GM12878 (cell line): ENCODE results near the gene ZFHX2. TPM values are rescaled to one million over a fixed set of nuclear protein-coding genes. Genes with fewer than 3 reads are reported as not detected.

Source experiments
- BCLAF1 ChIP-seq: fragments of 450-650 bp; IDR thresholded peaks from 2 replicates; pipeline ENCODE4 v1.6.1; 2017; ENCODE audit warnings: antibody characterized with exemption, mild to moderate bottlenecking, moderate library complexity
- BHLHE40 ChIP-seq, 2 experiments: fragments of 450-650 bp in 1 of 2; IDR thresholded peaks; 2 replicates each; pipeline ENCODE4 v1.6.1; 2011 to 2017; ENCODE audit warnings: low read depth in 2 of 2, borderline replicate concordance in 1 of 2, improper control_type of control experiment in 1 of 2, low read length in 1 of 2, mild to moderate bottlenecking in 1 of 2
- HSF1 ChIP-seq: fragments of 150-350 bp; IDR thresholded peaks from 2 replicates; pipeline ENCODE4 v1.6.1; 2014; ENCODE audit warnings: mild to moderate bottlenecking, low read depth, low read length
- IRF4 ChIP-seq: IDR thresholded peaks from 2 replicates; pipeline ENCODE4 v1.6.1; 2011; ENCODE audit warnings: low read depth, low read length
- PAX5 ChIP-seq: IDR thresholded peaks from 2 replicates; pipeline ENCODE4 v1.6.1; 2011; ENCODE audit warnings: low read depth, low read length, borderline replicate concordance
- POLR2AphosphoS2 ChIP-seq: IDR thresholded peaks from 2 replicates; pipeline ENCODE4 v1.6.1; 2011; ENCODE audit warnings: low read depth, mild to moderate bottlenecking, low read length, improper control_type of control experiment, moderate library complexity
- RELA ChIP-seq: fragments of 450-650 bp; IDR thresholded peaks from 2 replicates; pipeline ENCODE4 v1.8.0; 2014; ENCODE audit warnings: borderline replicate concordance; ENCODE audit not compliant: partially characterized antibody
- SMAD1 ChIP-seq: fragments of 450-650 bp; IDR thresholded peaks from 2 replicates; pipeline ENCODE4 v1.6.1; 2018; ENCODE audit warnings: mild to moderate bottlenecking, low read depth; ENCODE audit not compliant: partially characterized antibody
- SMARCA5 ChIP-seq: fragments of 450-650 bp; IDR thresholded peaks from 2 replicates; pipeline ENCODE4 v1.6.1; 2017; ENCODE audit warnings: mild to moderate bottlenecking
- SMC3 ChIP-seq: IDR thresholded peaks from 2 replicates; pipeline ENCODE4 v1.6.1; 2011; ENCODE audit warnings: low read length, improper control_type of control experiment, borderline replicate concordance
- SP1 ChIP-seq: IDR thresholded peaks from one replicate; pipeline ENCODE4 v1.6.1; 2011; ENCODE audit warnings: low read depth, low read length
- YY1 ChIP-seq: IDR thresholded peaks from 2 replicates; pipeline ENCODE4 v1.6.1; 2011; ENCODE audit warnings: low read depth, mild to moderate bottlenecking, low read length
- ZNF592 ChIP-seq: fragments of 450-650 bp; IDR thresholded peaks from 2 replicates; pipeline ENCODE4 v1.6.1; 2017; ENCODE audit warnings: mild to moderate bottlenecking, moderate library complexity
- polyA plus RNA-seq, 11 experiments: library from polyadenylated mRNA; depleted of rRNA in 4 of 11; unstranded in 6 of 11; stranded (reverse) in 5 of 11; fragments of >200 nt; fragmentation: Nextera tagmentation in 4 of 11; fragmentation: Illumina TruSeq in 1 of 11; extraction: Ambion mirVana in 4 of 11; extraction: Trizol in 1 of 11; gene quantifications; 1 replicate in 1 of 11; 2 replicates in 10 of 11; pipeline versions ENCODE4 v1.2.1 to v1.2.3, GENCODE V29; 2011 to 2016; ENCODE audit warnings: inconsistent platforms in 2 of 11, missing spikeins in 2 of 11, low read depth in 1 of 11
- total RNA-seq, 4 experiments: library from RNA; depleted of rRNA in 3 of 4; stranded (reverse); fragments of >200 nt in 3 of 4; fragmentation: Illumina TruSeq in 1 of 4; extraction: Trizol in 1 of 4; gene quantifications; 2 replicates each; pipeline versions ENCODE4 v1.2.1 to v1.2.3, GENCODE V29; 2013 to 2021
- TF ChIP-seq, protein P1 (sequence below), 3 experiments: IDR thresholded peaks in 2 of 3; conservative IDR thresholded peaks in 1 of 3; 2 replicates each; pipeline ENCODE4 v1.5.1; 2011; ENCODE audit warnings: low read depth in 3 of 3, low read length in 3 of 3, mild to moderate bottlenecking in 3 of 3, control low read depth in 2 of 3, moderate library complexity in 2 of 3, inconsistent platforms in 1 of 3, mixed read lengths in 1 of 3; ENCODE audit not compliant: control insufficient read depth in 2 of 3, insufficient read depth in 1 of 3; ENCODE audit errors: extremely low read depth in 1 of 3
- TF ChIP-seq, protein P2 (sequence below): fragments of 450-650 bp; IDR thresholded peaks from 2 replicates; pipeline ENCODE4 v1.6.1; 2017; ENCODE audit warnings: mild to moderate bottlenecking, low read depth, inconsistent platforms; ENCODE audit not compliant: poor library complexity, severe bottlenecking

Gene ZFHX2
- total and polyA plus RNA-seq, 10 of the 15 experiments (the other 5 are each of a cell fraction or from before 2014, with no cell fraction given) = 0.27 to 2.2 (median 0.55) TPM

GRCh38 chr14:23588884-23589598 is 37.5 kb upstream of the ZFHX2 start (continued):
- TF ChIP-seq BCLAF1 = no peak
- TF ChIP-seq PAX5 = peak; percentile 44; the same call in 1 of the 2 replicates
- peak in 1 of 2 experiments; percentile 10; a peak in 1 of 4 replicates for TF ChIP-seq BHLHE40 (IDR thresholded peaks at IDR 0.05; ENCODE audit: borderline replicate concordance in 1 of 2, low read depth in 2 of 2, low read length in 1 of 2)
- 0 out of 2 replicates have a peak, but pooled peaks have one; percentile 39 for TF ChIP-seq ZNF592
- peak; percentile 97 for TF ChIP-seq HSF1
- no peak for TF ChIP-seq SP1
- peak; percentile 53 for TF ChIP-seq RELA
- TF ChIP-seq, protein P1, sequence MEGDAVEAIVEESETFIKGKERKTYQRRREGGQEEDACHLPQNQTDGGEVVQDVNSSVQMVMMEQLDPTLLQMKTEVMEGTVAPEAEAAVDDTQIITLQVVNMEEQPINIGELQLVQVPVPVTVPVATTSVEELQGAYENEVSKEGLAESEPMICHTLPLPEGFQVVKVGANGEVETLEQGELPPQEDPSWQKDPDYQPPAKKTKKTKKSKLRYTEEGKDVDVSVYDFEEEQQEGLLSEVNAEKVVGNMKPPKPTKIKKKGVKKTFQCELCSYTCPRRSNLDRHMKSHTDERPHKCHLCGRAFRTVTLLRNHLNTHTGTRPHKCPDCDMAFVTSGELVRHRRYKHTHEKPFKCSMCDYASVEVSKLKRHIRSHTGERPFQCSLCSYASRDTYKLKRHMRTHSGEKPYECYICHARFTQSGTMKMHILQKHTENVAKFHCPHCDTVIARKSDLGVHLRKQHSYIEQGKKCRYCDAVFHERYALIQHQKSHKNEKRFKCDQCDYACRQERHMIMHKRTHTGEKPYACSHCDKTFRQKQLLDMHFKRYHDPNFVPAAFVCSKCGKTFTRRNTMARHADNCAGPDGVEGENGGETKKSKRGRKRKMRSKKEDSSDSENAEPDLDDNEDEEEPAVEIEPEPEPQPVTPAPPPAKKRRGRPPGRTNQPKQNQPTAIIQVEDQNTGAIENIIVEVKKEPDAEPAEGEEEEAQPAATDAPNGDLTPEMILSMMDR (IDR thresholded peaks at IDR 0.05 in 2 of 3, conservative IDR thresholded peaks at IDR 0.05 in 1 of 3; ENCODE audit: control insufficient read depth in 2 of 3, extremely low read depth in 1 of 3, insufficient read depth in 1 of 3, low read depth in 3 of 3, low read length in 3 of 3) = peak; percentile 94 to 99 (median 95); a peak in 5 of 6 replicates
- peak; percentile 77 for TF ChIP-seq IRF4
- peak; percentile 89 for TF ChIP-seq SMAD1
- peak; percentile 78 for TF ChIP-seq YY1
- TF ChIP-seq, protein P2, sequence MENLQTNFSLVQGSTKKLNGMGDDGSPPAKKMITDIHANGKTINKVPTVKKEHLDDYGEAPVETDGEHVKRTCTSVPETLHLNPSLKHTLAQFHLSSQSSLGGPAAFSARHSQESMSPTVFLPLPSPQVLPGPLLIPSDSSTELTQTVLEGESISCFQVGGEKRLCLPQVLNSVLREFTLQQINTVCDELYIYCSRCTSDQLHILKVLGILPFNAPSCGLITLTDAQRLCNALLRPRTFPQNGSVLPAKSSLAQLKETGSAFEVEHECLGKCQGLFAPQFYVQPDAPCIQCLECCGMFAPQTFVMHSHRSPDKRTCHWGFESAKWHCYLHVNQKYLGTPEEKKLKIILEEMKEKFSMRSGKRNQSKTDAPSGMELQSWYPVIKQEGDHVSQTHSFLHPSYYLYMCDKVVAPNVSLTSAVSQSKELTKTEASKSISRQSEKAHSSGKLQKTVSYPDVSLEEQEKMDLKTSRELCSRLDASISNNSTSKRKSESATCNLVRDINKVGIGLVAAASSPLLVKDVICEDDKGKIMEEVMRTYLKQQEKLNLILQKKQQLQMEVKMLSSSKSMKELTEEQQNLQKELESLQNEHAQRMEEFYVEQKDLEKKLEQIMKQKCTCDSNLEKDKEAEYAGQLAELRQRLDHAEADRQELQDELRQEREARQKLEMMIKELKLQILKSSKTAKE = peak; percentile 71
- TF ChIP-seq POLR2AphosphoS2 = peak; percentile 39; the same call in 1 of the 2 replicates
- TF ChIP-seq SMARCA5 = peak; percentile 62; the same call in 1 of the 2 replicates
- TF ChIP-seq SMC3 = peak; percentile 95
